Uterus (tissue), 2 donors: ENCODE measurements around the gene LCMT1.
"Not testable (repeated sequence)": the region's sequence is repeated elsewhere in the genome, so short reads cannot be mapped to it uniquely, and the experiment has no call there.

Experiments
- POLR2A ChIP-seq, 2 donors: fragments of 450-650 bp; IDR thresholded peaks; one replicate each; pipeline ENCODE4 v1.6.1; 2016; ENCODE audit warnings: antibody characterized with exemption in 2 of 2, mild to moderate bottlenecking in 1 of 2, moderate library complexity in 1 of 2
- TF ChIP-seq, protein P1 (sequence below), 4 experiments: fragments of 200-600 bp in 2 of 4; fragments of 450-650 bp in 2 of 4; sonication (generic) in 2 of 4; IDR thresholded peaks; one replicate each; pipeline ENCODE4 v1.5.1; 2016 to 2019; ENCODE audit warnings: antibody characterized with exemption in 4 of 4, mild to moderate bottlenecking in 2 of 4, moderate library complexity in 1 of 4

DNA sequence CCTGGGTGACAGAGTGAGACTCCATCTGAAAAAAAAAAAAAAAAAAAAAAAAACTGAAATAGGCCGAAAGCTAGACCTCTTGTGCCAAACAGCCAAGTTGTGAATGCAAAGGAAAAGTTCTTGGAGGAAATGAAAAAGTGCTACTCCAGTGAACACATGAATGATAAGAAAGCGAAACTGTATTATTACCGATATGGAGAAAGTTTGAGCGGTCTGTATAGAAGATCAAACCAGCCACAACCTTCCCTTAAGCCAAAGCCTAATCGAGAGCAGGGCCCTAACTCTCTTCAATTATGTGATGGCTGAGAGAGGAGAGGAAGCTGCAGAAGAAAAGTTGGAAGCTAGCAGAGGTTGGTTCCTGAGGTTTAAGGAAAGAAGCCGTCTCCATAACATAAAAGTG is 69.7 kb downstream of the LCMT1 start:
- TF ChIP-seq, protein P1, sequence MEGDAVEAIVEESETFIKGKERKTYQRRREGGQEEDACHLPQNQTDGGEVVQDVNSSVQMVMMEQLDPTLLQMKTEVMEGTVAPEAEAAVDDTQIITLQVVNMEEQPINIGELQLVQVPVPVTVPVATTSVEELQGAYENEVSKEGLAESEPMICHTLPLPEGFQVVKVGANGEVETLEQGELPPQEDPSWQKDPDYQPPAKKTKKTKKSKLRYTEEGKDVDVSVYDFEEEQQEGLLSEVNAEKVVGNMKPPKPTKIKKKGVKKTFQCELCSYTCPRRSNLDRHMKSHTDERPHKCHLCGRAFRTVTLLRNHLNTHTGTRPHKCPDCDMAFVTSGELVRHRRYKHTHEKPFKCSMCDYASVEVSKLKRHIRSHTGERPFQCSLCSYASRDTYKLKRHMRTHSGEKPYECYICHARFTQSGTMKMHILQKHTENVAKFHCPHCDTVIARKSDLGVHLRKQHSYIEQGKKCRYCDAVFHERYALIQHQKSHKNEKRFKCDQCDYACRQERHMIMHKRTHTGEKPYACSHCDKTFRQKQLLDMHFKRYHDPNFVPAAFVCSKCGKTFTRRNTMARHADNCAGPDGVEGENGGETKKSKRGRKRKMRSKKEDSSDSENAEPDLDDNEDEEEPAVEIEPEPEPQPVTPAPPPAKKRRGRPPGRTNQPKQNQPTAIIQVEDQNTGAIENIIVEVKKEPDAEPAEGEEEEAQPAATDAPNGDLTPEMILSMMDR (IDR thresholded peaks at IDR 0.05), result not testable (repeated sequence)
- not testable (repeated sequence) for TF ChIP-seq POLR2A (IDR thresholded peaks at IDR 0.05)
